Activated CD8-positive, alpha-beta T cell treated with anti-CD3 and anti-CD28 coated beads, Interleukin-2, amount 10 ng/mL, durations not matched to agents 7 days and 5 days (primary cell): ENCODE results near the gene SIL1. TPM values are rescaled to one million over a fixed set of nuclear protein-coding genes. Genes with fewer than 3 reads are reported as not detected.

Experiments
- ATAC-seq: fragments of 150-1000 bp; cut with Tn5 transposase; one replicate; pipeline ENCODE4 v1.10.0; 2021; ENCODE audit warnings: moderate library complexity
- CTCF ChIA-PET: fragments of 350-600 bp; sonication (Branson Sonifier 250); formaldehyde crosslinking; loops from one replicate; lab custom pipeline; 2021; ENCODE audit warnings: antibody characterized with exemption; lab: Charles Lee
- POLR2A ChIA-PET: fragments of 350-600 bp; sonication (Branson Sonifier 250); formaldehyde crosslinking; loops from one replicate; lab custom pipeline; 2021; ENCODE audit warnings: antibody characterized with exemption; lab: Charles Lee
- DNase-seq: peaks from one replicate; pipeline ENCODE4 v3.0.0-alpha.2; 2020
- H3K27ac Mint-ChIP-seq: one replicate; pipeline ENCODE4 v1.8.0; 2021; ENCODE audit warnings: mild to moderate bottlenecking, mixed read lengths
- H3K27me3 Mint-ChIP-seq: one replicate; pipeline ENCODE4 v1.8.0; 2021; ENCODE audit warnings: low read depth, mixed read lengths
- H3K36me3 Mint-ChIP-seq: one replicate; pipeline ENCODE4 v1.8.0; 2021; ENCODE audit warnings: low read depth, mixed read lengths
- H3K4me1 Mint-ChIP-seq: one replicate; pipeline ENCODE4 v1.8.0; 2021; ENCODE audit warnings: low read depth, mixed read lengths
- H3K4me3 Mint-ChIP-seq: one replicate; pipeline ENCODE4 v1.8.0; 2021; ENCODE audit warnings: mild to moderate bottlenecking, mixed read lengths
- H3K9me3 Mint-ChIP-seq: one replicate; pipeline ENCODE4 v1.8.0; 2022; ENCODE audit warnings: mixed read lengths; ENCODE audit not compliant: insufficient read depth
- total RNA-seq, 2 experiments: library from RNA; stranded (reverse); gene quantifications; one replicate each; pipeline ENCODE4 v1.2.3, GENCODE V29; 2021

Gene SIL1
- total RNA-seq, 2 experiments from 2014 or later: 15.6 to 18.2 TPM

DNA sequence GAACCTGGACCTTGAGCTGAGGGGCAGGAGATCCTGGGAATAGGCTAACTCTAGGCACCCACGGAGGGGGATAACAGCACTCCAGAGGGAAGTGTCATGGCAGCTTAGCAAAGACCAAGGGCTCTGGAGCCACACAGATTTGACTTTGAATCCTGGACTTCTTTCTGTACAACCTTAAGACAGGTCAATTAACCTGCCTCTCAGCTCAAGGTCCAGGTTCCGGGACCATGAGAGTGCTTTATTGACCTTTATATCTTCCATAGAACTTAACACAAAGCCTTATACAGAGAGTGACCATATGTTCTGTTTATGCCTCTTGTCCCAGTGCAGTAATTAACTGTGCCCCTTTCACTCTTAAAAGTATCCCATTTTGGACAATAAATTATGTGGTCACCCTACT is 232.5 kb downstream of the SIL1 start:
- H3K27me3 Mint-ChIP-seq: no peaks in the 10 kb centered on the region
- CTCF ChIA-PET: interaction anchor here (1.3 kb wide), 1 partner anchor 12 kb away, joined by 3 read pairs; no protein-coding TSS in a partner anchor
- H3K4me3 Mint-ChIP-seq: no peak overlapping the region
- no peaks in the 10 kb centered on the region for H3K4me1 Mint-ChIP-seq
- ATAC-seq: no peak
- no peaks in the 10 kb centered on the region for H3K36me3 Mint-ChIP-seq
- no peak overlapping the region for H3K27ac Mint-ChIP-seq
- POLR2A ChIA-PET: interaction anchor here (0.8 kb wide), 1 partner anchor 328 kb away, joined by 5 read pairs; the partner anchor contains the start of gene MATR3
- DNase-seq: no peak
- no peaks in the 10 kb centered on the region for H3K9me3 Mint-ChIP-seq

DNA sequence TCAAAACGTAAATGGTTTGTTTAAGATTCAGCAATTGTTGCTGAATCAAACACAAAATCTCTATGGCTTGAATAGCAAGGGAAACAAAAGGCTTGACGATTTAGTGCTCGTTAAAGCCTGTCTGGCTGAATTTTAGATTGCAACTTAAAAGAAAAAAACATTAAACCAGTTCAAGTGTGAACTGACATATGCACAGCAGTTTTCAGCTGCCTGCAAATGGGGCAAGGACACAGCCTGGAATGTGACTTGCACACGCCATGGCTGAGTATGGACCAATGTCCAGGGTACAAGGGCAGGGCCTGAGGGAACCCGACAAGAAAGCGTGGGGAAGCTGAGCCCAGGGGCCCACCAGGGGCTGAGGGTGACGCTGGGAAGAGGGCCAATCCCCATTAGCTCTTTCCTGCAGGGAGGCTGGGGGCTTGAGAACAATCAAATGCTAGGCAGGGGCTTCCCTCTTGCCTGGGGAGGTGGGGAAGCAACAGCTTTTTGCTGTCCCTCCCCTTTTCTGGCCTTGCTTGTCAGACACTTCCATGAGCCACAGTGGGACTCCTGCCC is 233.4 kb downstream of the SIL1 start:
- no peak for ATAC-seq
- H3K27ac Mint-ChIP-seq: no peak overlapping the region
- CTCF ChIA-PET: interaction anchor here (1.3 kb wide), 1 partner anchor 11 kb away, joined by 3 read pairs; no protein-coding TSS in a partner anchor
- H3K36me3 Mint-ChIP-seq: no peaks in the 10 kb centered on the region
- H3K4me3 Mint-ChIP-seq: no peak overlapping the region
- no peaks in the 10 kb centered on the region for H3K4me1 Mint-ChIP-seq
- DNase-seq: no peak
- no peaks in the 10 kb centered on the region for H3K9me3 Mint-ChIP-seq
- no peaks in the 10 kb centered on the region for H3K27me3 Mint-ChIP-seq
- POLR2A ChIA-PET: no interaction called here

DNA sequence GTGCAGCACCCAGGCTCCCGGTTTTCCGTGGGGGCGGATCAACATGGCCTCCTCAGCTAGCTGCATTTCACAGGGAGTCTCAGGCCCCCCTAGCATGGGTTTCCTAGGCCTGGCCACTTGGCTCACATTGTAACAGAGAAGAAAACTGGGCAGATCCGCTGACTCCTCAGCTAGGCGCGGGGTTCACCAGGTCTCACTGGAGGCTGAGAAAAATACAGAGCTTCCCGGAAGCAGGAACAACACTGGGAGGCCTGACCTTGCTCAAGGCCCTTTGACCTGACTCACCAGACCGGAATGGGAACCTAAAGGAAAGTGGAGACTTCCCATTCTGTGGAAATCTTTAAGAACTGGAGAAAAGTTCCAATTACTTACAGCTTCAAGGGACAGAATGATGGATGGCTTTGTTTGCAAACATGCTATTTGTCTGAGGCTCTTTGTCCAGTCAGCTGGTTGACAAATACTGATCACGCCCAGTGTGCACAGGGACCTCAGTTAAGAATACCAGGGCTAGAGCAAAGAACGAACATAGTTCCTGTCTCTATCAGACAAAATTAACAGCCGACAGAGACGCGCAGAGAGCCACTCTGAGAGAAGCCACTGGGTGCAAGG is 234.3 kb downstream of the SIL1 start:
- Mint-ChIP-seq H3K9me3 (no peaks in the 10 kb centered on the region), H3K27ac (no peak overlapping the region), H3K36me3 (no peaks in the 10 kb centered on the region), H3K4me3 (no peak overlapping the region), H3K4me1 (no peaks in the 10 kb centered on the region), H3K27me3 (no peaks in the 10 kb centered on the region)
- ChIA-PET CTCF (no interaction called here), POLR2A (no interaction called here)
- ATAC-seq: no peak
- DNase-seq: no peak

DNA sequence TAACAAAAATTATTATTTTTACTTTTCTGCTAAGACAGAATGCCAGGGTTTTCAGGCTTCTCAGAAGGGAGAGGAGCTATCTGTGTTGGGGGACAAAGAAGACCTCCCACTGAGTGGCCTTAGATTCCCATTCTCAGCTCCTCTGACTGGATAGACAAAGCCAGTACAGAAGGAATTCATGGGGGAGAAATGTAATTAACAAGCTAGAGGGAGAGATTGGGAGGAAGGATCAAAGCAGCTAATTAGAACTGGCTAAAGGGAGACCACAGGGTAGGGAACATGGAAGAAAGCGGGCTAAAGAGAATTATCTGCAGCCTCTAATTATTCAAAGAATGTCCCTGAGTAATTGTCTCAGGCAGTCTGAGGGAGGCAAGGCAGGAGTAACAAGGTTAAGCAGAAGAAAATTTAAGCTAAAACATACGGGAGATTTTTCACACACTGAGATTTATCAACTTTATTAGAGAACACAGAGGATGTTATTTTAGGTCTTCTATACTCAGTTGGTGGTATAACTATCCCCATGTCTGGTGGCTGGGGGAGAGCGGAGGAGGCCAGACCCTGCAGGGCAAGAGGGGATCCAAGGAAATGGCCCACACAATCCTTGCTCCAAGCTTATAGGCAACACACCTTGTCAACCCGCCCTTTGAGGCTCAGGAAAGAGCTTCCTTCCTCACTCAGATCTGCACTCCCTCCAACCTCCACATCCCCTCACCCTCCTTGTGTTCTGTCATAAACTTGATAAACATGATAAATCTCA is 235.4 kb downstream of the SIL1 start:
- ChIA-PET CTCF (no interaction called here), POLR2A (no interaction called here)
- ATAC-seq: no peak
- Mint-ChIP-seq H3K4me3 (no peak overlapping the region), H3K27ac (no peak overlapping the region), H3K27me3 (no peaks in the 10 kb centered on the region), H3K4me1 (no peaks in the 10 kb centered on the region), H3K36me3 (no peaks in the 10 kb centered on the region), H3K9me3 (no peaks in the 10 kb centered on the region)
- no peak for DNase-seq

GRCh38 chr5:138961729-138962128 is 236.4 kb downstream of the SIL1 start:
- Mint-ChIP-seq H3K4me1 (no peaks in the 10 kb centered on the region), H3K27ac (no peak overlapping the region), H3K27me3 (no peaks in the 10 kb centered on the region), H3K9me3 (no peaks in the 10 kb centered on the region), H3K4me3 (no peak overlapping the region), H3K36me3 (no peaks in the 10 kb centered on the region)
- ChIA-PET POLR2A (no interaction called here), CTCF (no interaction called here)
- ATAC-seq: no peak
- no peak for DNase-seq

DNA sequence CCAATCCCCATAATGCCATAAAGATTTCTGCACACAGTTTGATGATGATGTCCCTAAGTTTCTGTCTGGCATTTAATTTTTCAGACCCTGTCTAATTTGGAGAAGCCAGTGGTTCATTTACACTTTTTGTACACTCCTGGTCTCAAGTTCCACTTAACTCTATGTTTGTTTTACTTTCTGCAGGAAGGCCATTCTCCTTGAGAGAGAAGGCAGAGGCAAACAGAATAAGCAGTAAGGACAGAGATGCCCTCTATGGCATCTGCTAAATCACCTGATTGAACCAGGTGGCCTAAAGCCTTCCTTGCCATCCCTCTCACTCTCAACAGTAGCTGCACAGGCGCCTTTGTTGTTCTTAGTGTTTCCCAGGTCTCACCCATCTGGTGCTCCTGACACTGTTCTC is 236.9 kb downstream of the SIL1 start:
- Mint-ChIP-seq H3K9me3 (no peaks in the 10 kb centered on the region), H3K4me1 (no peaks in the 10 kb centered on the region), H3K4me3 (no peak overlapping the region), H3K27me3 (no peaks in the 10 kb centered on the region), H3K27ac (no peak overlapping the region), H3K36me3 (no peaks in the 10 kb centered on the region)
- ChIA-PET POLR2A (no interaction called here), CTCF (no interaction called here)
- no peak for DNase-seq
- ATAC-seq: no peak

GRCh38 chr5:138960145-138960692 is 237.9 kb downstream of the SIL1 start:
- DNase-seq (no peak), ATAC-seq (no peak)
- Mint-ChIP-seq H3K36me3 (no peaks in the 10 kb centered on the region), H3K9me3 (no peaks in the 10 kb centered on the region), H3K27me3 (no peaks in the 10 kb centered on the region), H3K4me1 (no peaks in the 10 kb centered on the region), H3K4me3 (no peak overlapping the region), H3K27ac (no peak overlapping the region)
- ChIA-PET CTCF (no interaction called here), POLR2A (no interaction called here)

GRCh38 chr5:138956801-138957200 is 241.4 kb downstream of the SIL1 start:
- Mint-ChIP-seq H3K9me3 (no peaks in the 10 kb centered on the region), H3K4me1 (peaks cover 16% of the 10 kb centered on the region), H3K36me3 (no peaks in the 10 kb centered on the region), H3K27ac (no peak overlapping the region), H3K27me3 (no peaks in the 10 kb centered on the region), H3K4me3 (no peak overlapping the region)
- ChIA-PET POLR2A (no interaction called here), CTCF (no interaction called here)
- DNase-seq: no peak
- ATAC-seq: no peak

DNA sequence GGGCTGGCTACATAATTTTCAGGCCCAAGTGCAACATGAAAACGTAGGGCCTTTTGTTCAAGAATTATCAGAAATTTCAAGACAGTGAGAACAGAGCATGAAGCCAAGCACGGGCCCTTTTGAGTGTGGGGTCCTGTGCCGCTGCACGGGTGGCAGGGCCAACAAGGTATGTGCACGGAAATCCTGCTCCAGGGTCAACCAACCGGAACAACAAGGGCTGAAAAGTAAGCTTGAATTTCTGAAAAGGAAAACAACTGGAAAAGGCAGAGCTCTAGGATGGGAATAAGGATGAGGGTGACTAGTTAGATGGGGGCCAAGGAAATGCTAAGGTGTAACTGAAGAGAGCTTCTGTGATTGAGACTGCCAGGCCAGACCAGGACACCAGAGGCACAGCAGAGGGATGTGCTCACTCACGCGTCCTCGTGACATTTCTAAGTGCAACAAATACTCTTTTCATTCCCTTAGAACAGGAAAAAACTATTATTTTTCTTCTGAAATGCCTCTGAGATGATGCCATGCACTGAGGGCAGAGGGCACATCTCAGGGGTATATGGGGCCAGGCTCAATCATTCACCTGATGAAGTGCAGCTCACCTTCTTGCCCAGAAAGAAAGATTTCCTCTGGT is 242.4 kb downstream of the SIL1 start:
- CTCF ChIA-PET: interaction anchor here (0.6 kb wide), 1 partner anchor 160 kb away, joined by 3 read pairs; no protein-coding TSS in a partner anchor
- Mint-ChIP-seq H3K4me1 (peaks cover 16% of the 10 kb centered on the region), H3K36me3 (no peaks in the 10 kb centered on the region), H3K27me3 (no peaks in the 10 kb centered on the region), H3K9me3 (no peaks in the 10 kb centered on the region), H3K27ac (no peak overlapping the region), H3K4me3 (no peak overlapping the region)
- no peak for ATAC-seq
- POLR2A ChIA-PET: no interaction called here
- no peak for DNase-seq

- ATAC-seq (no peak), DNase-seq (no peak)
- Mint-ChIP-seq H3K27ac (no peak overlapping the region), H3K9me3 (no peaks in the 10 kb centered on the region), H3K4me3 (no peak overlapping the region), H3K27me3 (no peaks in the 10 kb centered on the region), H3K4me1 (peaks cover 16% of the 10 kb centered on the region), H3K36me3 (no peaks in the 10 kb centered on the region)
- POLR2A ChIA-PET: no interaction called here
- CTCF ChIA-PET: interaction anchor here (0.8 kb wide), 1 partner anchor 24 kb away, joined by 3 read pairs; no protein-coding TSS in a partner anchor
Measured at GRCh38 chr5:138955013-138955660, 243.0 kb downstream of the SIL1 start.

DNA sequence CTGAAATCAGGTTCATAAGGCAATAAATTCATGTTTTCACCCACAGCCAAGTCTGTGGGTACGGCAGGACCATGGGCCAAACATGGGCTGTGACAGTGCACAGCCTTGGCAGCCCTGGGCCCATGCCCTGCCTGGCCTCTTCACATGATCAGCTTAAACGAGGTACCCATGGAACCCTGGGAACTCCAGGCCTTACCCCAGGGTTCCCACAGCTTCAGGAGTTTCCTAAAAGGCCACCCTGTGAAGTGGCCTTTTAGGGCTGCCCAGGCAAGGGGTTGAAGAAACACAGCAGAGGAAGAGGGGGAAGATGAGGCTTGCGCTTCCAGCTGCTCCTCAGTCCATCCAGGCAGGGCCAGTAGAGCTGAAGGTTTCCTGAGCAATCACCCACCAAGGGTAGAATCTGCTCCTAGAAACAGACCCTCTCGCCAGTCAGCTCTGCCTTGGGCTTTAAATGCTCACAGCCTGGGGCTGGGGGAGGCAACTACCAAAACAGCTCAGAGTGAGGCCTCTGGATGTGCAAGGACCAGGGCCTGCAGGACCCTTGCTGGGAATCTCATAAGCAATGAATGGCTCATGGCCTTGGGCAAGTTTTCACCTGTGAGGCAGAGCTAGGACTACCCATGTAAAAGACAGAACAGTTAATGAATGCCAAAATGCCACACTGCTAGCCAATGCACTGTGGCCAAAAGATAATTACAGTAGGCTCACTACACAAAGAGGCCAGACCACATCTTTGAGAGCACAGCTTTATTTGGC is 243.7 kb downstream of the SIL1 start:
- H3K27ac Mint-ChIP-seq: no peak overlapping the region
- DNase-seq (no peak), ATAC-seq (no peak)
- POLR2A ChIA-PET: no interaction called here
- H3K4me1 Mint-ChIP-seq: peaks cover 16% of the 10 kb centered on the region
- H3K36me3 Mint-ChIP-seq: no peaks in the 10 kb centered on the region
- H3K9me3 Mint-ChIP-seq: no peaks in the 10 kb centered on the region
- CTCF ChIA-PET: interaction anchor here (0.8 to 1.6 kb wide), 3 partner anchors 11 to 130 kb away, joined by 3 to 4 read pairs (median 3); no protein-coding TSS in a partner anchor
- no peaks in the 10 kb centered on the region for H3K27me3 Mint-ChIP-seq
- no peak overlapping the region for H3K4me3 Mint-ChIP-seq
